Adrenal gland (tissue), 12 donors: Measurements from ENCODE around the gene TJP2. TPM values are rescaled to one million over a fixed set of nuclear protein-coding genes. Genes with fewer than 3 reads are reported as not detected.

Experiments used
- DNase-seq, 7 donors: peaks; one replicate each; pipeline ENCODE4 v3.0.0-alpha.2; 2019 to 2020
- H3K27ac ChIP-seq, 5 donors: fragments of 200-600 bp; sonication (generic) in 4 of 5; 1 replicate in 3 of 5; 2 replicates in 2 of 5; pipeline versions ENCODE4 v1.5.1 to v1.8.0; 2016 to 2020; ENCODE audit warnings: mild to moderate bottlenecking in 1 of 5
- H3K27me3 ChIP-seq: fragments of 200-600 bp; 2 replicates; pipeline ENCODE4 v1.8.0; 2021
- H3K36me3 ChIP-seq, 2 donors: fragments of 200-600 bp; replicated peaks in 1 of 2; 1 replicate in 1 of 2; 2 replicates in 1 of 2; pipeline versions ENCODE4 v1.5.1 to v1.8.0; 2018 to 2022
- H3K4me1 ChIP-seq, 2 donors: fragments of 200-600 bp; replicated peaks in 1 of 2; 1 replicate in 1 of 2; 2 replicates in 1 of 2; pipeline versions ENCODE4 v1.5.1 to v1.8.0; 2018 to 2021
- H3K4me3 ChIP-seq, 4 donors: fragments of 200-600 bp; sonication (generic) in 3 of 4; one replicate each; pipeline ENCODE4 v1.5.1; 2016 to 2018
- H3K9me3 ChIP-seq, 3 donors: fragments of 200-600 bp; sonication (generic) in 1 of 3; replicated peaks in 1 of 3; 1 replicate in 2 of 3; 2 replicates in 1 of 3; pipeline versions ENCODE4 v1.5.1 to v1.8.0; 2016 to 2021
- CTCF ChIP-seq, 6 experiments: fragments of 450-650 bp in 4 of 6; fragments of 200-600 bp in 2 of 6; sonication (generic) in 1 of 6; IDR thresholded peaks; 1 replicate in 5 of 6; 2 replicates in 1 of 6; pipeline versions ENCODE4 v1.5.1 to v1.8.0; 2016 to 2021; ENCODE audit warnings: antibody characterized with exemption in 6 of 6, mild to moderate bottlenecking in 2 of 6, moderate library complexity in 1 of 6
- POLR2A ChIP-seq, 2 donors: fragments of 450-650 bp; IDR thresholded peaks; one replicate each; pipeline ENCODE4 v1.6.1; 2017; ENCODE audit warnings: antibody characterized with exemption in 2 of 2, mild to moderate bottlenecking in 2 of 2, moderate library complexity in 1 of 2
- WGBS, 4 donors: extraction: QIAGEN DNeasy Blood & Tissue Kit in 2 of 4; methylation state at CpG; one replicate each; pipeline versions ENCODE4 v1.1.5 to v1.1.7; 2013 to 2017; 5-methylcytosine and 5-hydroxymethylcytosine counted together
- intact Hi-C, 2 donors: fragments of 100-400 bp; cut with DNase I; formaldehyde crosslinking; loops; one replicate each; pipeline versions ENCODE4 v1.14.1 to v1.15.0; 2022 to 2023
- polyA plus RNA-seq, 3 donors: library from polyadenylated mRNA; stranded (reverse); fragments of 200-250 nt in 2 of 3; fragments of 350-450 nt in 1 of 3; fragmentation: Illumina TruSeq in 1 of 3; extraction: RNeasy Lipid Tissue Mini Kit (QIAGEN cat#74804) in 1 of 3; gene quantifications; one replicate each; pipeline ENCODE4 v1.2.3, GENCODE V29; 2013 to 2014
- total RNA-seq, 9 donors: library from RNA; depleted of rRNA in 4 of 9; stranded (reverse); fragments of >200 nt in 4 of 9; fragments of 120-200 nt in 1 of 9; fragmentation: NEBNext Ultra II Directional in 1 of 9; extraction: Animal tissue kit (Norgen Biotek cat#: 25700) in 1 of 9; gene quantifications; one replicate each; pipeline versions ENCODE4 v1.1.0 to v1.2.4, GENCODE V29; 2013 to 2023
- donor health status: healthy with polysubstance abuse.
- donor health status: Bipolar disorder and iron deficiency.
- donor health status: DM: yes; HTN: yes; CAD: no.
- donor health status: DM: no; HTN: no; CAD: no.
- donor health status: DM: no; HTN: no; CAD: no.
- donor health status: DM: yes; HTN: yes; CAD: no.

The TJP2 gene
- total and polyA plus RNA-seq, 12 donors = 14.5 to 108 (median 30.2) TPM

- Histone ChIP-seq H3K4me3 (no peak overlapping the region), H3K36me3 (no peaks in the 10 kb centered on the region), H3K4me1 (no peaks in the 10 kb centered on the region), H3K27me3 (no peaks in the 10 kb centered on the region), H3K9me3 (no peaks in the 10 kb centered on the region), H3K27ac (no peak overlapping the region)
- TF ChIP-seq CTCF (IDR thresholded peaks at IDR 0.05) = no peak
- no peak for TF ChIP-seq POLR2A (IDR thresholded peaks at IDR 0.05)
- DNase-seq = no peak
- intact Hi-C loops = no loop called here
- 65 to 81% (median 74%) methylated on average over 2 of the region's 2 CpGs for WGBS, 4 donors
Observed at GRCh38 chr9:69283003-69283402, 108.9 kb downstream of the TJP2 start.

- H3K4me1 ChIP-seq = no peaks in the 10 kb centered on the region
- TF ChIP-seq CTCF (IDR thresholded peaks at IDR 0.05) = no peak
- intact Hi-C loops = no loop called here
- no peaks in the 10 kb centered on the region for H3K9me3 ChIP-seq
- H3K27ac ChIP-seq = no peak overlapping the region
- no peak for DNase-seq
- H3K4me3 ChIP-seq = no peak overlapping the region
- no peaks in the 10 kb centered on the region for H3K36me3 ChIP-seq
- WGBS, 4 donors = 83 to 95% (median 93%) methylated on average over 3 of the region's 3 CpGs
- no peaks in the 10 kb centered on the region for H3K27me3 ChIP-seq
Observed at GRCh38 chr9:69292078-69292477, 118.0 kb downstream of the TJP2 start.

- intact Hi-C loops = no loop called here
- 28 to 46% (median 36%) methylated on average over 1 of the region's 1 CpG for WGBS, 4 donors
- TF ChIP-seq CTCF (IDR thresholded peaks at IDR 0.05) (no peak), POLR2A (IDR thresholded peaks at IDR 0.05) (no peak)
Observed at GRCh38 chr9:69293156-69293555, 119.1 kb downstream of the TJP2 start.

GRCh38 chr9:69295872-69296552, 121.9 kb downstream of the TJP2 start:
- 39 to 48% (median 45%) methylated on average over 9 of the region's 9 CpGs for WGBS, 4 donors
- no peaks in the 10 kb centered on the region for H3K9me3 ChIP-seq
- H3K36me3 ChIP-seq = no peaks in the 10 kb centered on the region
- TF ChIP-seq CTCF (IDR thresholded peaks at IDR 0.05) (no peak), POLR2A (IDR thresholded peaks at IDR 0.05) (no peak)
- H3K27me3 ChIP-seq = no peaks in the 10 kb centered on the region
- peak in 5 of 7 donors; percentile 17 to 35 (median 21) for DNase-seq
- H3K27ac ChIP-seq = no peak overlapping the region
- H3K4me1 ChIP-seq = no peaks in the 10 kb centered on the region
- no peak overlapping the region for H3K4me3 ChIP-seq
- intact Hi-C loops = no loop called here

More at GRCh38 chr9:69293156-69293555, 119.1 kb downstream of the TJP2 start:
- no peak for DNase-seq
- no peaks in the 10 kb centered on the region for H3K36me3 ChIP-seq
- no peaks in the 10 kb centered on the region for H3K9me3 ChIP-seq
- H3K27ac ChIP-seq = no peak overlapping the region
- no peaks in the 10 kb centered on the region for H3K27me3 ChIP-seq
- H3K4me3 ChIP-seq = no peak overlapping the region
- no peaks in the 10 kb centered on the region for H3K4me1 ChIP-seq
